HG03025 (cell line): Measurements from ENCODE around the gene NR5A2.

Source experiments
- ATAC-seq: cut with Tn5 transposase; IDR thresholded peaks from one replicate; pipeline ENCODE4 v1.9.1; 2021; ENCODE audit warnings: mild to moderate bottlenecking, moderate library complexity; ENCODE audit not compliant: unreplicated experiment, low FRiP score

The NR5A2 gene

DNA sequence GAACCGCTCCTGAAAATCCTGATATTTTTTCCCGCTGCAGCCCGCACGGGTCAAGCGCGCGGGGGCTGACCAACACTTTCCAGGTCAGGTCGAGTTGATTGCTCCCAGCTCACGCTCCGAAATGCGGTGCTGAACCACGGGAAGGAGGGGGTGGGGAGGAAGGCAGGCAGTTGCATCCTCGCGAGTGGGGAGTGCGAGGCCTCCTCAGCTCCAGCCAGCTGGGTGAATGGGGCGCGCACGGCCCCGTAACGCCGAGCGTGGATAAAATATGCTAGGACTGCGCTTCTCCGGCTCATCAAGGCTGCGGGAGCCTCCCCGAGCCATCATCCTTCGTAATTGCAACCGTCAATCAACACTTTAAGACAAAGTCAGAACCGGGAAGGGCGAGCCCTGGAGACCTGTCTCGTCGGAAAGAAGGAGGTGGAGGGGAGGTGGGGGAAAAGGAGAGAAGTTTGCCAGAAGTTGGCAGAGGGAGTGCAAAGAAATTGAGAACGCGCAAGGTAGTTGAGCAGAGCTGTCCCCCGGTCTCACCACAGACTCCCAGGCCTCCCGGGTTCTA lies 8.0 kb downstream of the NR5A2 start:
- no peak for ATAC-seq

DNA sequence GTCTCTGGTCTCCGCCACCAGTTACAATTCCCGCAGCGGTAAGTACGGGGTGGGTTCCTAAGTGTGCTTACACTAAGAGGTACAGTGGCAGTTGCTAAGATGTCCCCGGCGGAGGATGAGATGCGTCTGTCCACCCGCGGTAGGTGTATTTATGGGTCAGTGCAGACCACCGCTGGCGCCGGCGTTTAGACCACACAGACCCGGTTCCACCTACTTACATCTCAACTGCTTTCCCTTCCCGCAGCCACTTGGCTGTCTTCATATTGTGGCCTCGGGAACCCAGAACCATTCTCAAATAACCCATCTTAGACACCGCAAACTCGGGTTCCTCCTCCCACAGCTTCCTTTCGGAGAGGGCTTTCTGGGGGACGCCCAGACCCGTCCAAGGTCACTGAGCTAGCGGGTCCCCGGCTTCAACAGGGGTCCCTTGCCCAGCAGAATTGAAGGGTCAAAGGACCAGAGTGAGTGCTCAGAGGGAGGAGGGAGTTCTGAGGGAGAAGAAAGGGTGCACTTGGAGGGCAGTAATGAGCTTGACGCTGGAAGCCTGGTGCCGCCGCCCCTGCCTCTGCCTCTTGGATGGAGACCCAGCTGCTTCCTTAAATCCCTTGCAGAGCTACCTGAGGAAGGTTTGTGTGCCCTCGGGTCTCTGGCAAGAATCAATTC lies 8.6 kb downstream of the NR5A2 start:
- no peak for ATAC-seq

DNA sequence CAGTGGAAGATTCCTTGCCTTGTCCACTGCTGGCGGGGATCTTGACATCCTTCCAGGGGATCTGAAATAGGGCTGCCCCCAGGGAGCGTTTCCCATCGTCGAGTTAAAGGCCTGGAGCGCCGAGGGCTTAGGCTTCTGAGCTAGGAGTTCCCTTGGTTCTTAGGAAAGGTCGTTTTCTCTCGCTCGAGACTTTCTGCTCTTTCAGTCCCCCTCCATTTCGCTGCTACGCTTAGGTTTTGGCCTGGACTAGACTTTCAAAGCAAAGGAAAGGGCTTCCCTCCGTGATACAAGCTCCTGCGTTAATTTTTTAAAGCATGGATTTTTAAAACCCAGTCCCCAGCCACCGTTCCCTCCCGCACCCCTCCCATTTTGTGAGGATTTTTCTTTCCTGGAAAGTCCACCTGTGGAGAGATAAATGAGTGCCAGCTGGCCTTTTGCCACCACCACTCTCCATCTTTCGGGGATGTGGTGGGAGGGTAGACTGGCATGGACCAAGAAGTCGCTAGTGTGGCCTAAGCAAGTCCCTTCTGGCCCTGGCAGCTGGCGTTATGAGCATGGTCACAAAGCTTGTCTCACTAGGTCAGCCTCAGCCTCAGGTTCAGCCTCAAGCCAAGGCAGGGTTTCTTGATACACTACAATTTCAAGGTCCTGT lies 9.2 kb downstream of the NR5A2 start:
- no peak for ATAC-seq

DNA sequence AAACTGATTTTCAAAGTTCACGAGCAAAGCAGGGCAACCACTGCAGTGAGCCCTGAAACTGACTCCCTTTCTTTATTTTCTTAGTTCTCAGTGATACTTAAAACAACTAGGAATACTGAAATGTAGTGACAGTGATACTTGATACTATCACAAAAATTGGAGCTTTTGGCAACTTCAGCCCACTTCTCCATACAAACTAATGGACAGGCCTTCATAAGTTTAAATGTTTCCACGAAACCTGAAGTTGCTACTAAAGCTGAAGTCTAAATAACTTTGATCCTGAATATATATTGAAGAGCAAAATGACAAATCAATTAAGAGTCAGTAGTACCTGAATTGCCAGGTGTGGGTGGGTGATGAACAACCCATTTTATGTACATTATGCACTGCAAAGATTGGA lies 10.0 kb downstream of the NR5A2 start:
- no peak for ATAC-seq

- no peak for ATAC-seq
Measured at GRCh38 chr1:200037904-200038303, 10.4 kb downstream of the NR5A2 start.

DNA sequence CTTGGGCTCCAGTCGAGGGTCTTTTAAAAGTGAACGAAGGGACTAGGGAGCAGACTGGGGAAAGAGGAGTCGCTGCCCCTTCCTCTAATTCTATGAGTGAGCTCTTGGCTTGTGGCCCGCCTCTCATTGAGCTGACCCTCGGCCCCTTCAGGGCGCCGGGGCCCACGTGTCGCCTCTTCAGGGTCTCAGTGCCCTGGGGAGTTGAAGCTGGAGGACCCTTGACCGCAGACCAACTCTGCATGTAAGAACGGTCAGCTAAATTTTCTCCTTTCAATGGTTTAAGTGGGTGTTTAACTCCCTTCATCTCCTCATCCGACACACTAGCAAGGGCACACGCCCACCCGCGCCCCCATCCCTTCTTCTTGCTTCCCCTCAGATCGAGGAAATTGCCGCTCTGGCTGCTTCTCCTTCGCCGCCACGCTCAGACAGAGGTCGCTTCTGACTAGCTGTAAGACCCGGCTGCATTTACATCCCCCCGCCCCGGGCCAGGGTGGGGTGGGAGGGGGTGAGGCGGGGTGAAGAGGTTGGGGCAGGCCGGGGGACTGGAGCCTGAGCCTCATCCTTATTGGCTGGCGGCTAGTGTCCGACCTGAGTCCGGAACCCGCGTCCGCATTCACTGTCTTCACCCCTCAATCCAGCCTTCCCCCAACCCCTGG lies 10.9 kb downstream of the NR5A2 start:
- ATAC-seq = no peak

- no peak for ATAC-seq
Measured at GRCh38 chr1:200038981-200039848, 11.7 kb downstream of the NR5A2 start.

- ATAC-seq = no peak
Measured at GRCh38 chr1:200039849-200040474, 12.5 kb downstream of the NR5A2 start.

GRCh38 chr1:200040481-200041138 lies 13.1 kb downstream of the NR5A2 start:
- no peak for ATAC-seq

DNA sequence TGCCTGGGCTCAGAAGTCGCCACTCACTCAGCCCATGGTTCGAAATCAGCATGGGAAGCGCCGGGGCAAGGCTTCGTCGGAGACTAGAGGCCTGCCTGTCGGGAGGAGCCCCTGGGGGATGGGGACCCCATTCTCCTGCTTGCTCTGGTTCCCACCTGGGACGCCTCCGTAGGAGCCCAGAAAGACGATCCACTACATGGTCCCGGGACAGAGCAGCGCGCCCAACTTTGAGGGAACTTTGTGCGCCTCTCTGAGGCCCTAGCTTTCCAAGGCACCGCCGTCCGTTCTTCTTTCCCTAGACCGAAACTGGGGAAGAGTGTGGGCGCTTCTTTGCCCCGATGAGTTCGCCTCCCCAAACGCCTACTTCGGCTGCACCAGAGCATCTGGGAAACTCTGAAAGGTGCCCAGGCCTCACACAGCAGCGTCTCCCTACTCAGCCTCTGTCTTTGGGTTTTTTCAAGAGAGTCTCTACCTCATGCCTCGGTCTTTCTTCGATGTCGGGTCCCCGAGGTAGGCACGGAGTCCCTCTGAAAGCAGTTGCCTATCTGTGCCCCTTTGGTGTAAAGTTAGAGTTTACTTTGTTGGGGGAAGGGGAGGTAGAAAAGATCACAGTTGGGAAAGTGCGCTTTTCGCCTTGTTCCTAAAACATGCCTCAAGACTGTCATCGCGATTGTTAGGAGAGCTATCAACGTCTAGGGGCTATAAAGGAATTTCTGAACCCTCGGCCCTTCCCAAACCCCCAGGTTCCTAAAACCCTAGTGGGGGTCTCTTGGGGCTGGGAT lies 14.0 kb downstream of the NR5A2 start:
- ATAC-seq = no peak

GRCh38 chr1:200042119-200042551 lies 14.6 kb downstream of the NR5A2 start:
- no peak for ATAC-seq

- no peak for ATAC-seq
Measured at GRCh38 chr1:200042552-200043335, 15.2 kb downstream of the NR5A2 start.

DNA sequence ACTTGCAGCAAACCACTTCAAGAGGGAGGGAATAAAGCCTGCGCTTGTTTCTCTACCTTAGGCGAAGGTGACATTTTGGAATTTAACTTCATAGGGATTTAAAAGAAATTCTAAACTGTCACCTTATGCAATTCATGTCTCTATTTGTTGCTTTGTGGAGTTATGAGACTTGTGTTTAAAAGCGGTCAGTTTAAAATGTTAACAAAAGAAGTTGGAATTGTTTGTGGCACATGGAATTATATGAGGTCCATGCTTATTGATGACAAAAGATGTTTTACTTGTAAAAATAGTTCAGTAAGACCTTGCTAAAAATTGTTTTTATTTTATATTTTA lies 15.8 kb downstream of the NR5A2 start:
- no peak for ATAC-seq

DNA sequence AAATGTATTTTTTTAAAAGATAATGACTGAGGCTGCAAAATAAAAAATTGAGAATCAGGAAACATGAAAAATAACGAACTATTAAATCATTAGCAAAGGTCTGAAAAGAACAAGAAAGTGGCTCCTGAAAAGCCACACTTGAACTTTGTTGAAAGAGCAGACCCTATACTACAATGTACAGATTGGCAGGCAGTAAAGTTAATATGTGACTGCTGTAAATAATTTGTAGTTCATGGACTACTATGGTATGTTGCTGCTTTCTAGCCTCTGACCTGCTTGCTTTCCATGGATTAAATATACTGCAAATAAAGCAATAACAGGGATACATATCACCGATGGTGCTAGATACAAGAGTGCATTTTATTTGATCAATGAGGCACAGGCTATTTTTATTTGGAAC lies 18.6 kb downstream of the NR5A2 start:
- ATAC-seq = no peak

DNA sequence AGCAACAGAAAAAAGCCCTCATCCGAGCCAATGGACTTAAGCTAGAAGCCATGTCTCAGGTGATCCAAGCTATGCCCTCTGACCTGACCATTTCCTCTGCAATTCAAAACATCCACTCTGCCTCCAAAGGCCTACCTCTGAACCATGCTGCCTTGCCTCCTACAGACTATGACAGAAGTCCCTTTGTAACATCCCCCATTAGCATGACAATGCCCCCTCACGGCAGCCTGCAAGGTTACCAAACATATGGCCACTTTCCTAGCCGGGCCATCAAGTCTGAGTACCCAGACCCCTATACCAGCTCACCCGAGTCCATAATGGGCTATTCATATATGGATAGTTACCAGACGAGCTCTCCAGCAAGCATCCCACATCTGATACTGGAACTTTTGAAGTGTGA lies 20.7 kb downstream of the NR5A2 start:
- no peak for ATAC-seq

GRCh38 chr1:200049810-200050209 lies 22.3 kb downstream of the NR5A2 start:
- no peak for ATAC-seq

DNA sequence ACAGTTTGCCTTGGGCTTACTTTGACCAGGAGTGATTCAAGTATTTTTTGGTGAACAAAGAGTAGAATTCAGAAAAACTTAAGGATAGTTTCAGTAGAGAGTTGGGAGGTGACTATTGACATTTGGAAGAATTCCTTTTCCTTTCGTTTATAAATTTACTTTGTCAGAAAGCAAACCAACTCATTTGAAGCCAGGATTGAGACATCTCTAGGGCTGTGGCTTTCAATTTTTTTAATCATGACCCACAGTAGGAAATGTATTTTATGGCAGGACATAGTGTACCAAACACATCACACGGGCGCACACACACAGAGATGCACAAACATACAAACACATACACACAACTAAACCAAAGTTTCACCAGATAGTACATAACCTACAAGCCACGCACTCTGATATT lies 24.1 kb downstream of the NR5A2 start:
- ATAC-seq = no peak

DNA sequence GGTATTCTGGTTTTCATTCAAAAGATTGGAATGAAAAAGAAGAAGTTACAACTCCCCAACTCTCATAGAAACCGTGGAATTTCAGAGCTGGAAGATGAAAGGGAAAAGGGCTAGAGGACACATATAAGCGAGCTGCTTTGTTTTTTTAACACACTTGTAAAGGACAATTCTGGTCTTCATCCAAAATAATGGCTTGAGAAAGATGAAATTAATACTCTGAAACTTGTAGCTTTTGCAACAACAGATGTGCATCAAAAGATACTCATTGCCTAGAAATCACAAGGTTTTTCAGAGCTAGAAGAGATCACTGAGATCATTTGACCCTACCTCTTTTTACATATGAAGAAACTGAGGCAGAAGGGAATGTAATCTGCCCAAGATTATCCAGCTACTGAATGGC lies 25.6 kb downstream of the NR5A2 start:
- ATAC-seq = no peak
